ENCODE results near the gene FKBP4.
A peak's percentile ranks its signal among the peaks of the same experiment; 100 is the strongest.

The FKBP4 gene

GRCh38 chr12:2813214-2814185 is 18.7 kb downstream of the FKBP4 start:
- H3K4me3 ChIP-seq (ENCODE audit: low read depth, low read length): peak overlapping the region; percentile 86
- DNase-seq (ENCODE audit: low read depth): peak; percentile 50
- peak; percentile 89 for TF ChIP-seq CTCF (IDR thresholded peaks at IDR 0.05; ENCODE audit: control insufficient read depth, extremely low read depth, insufficient read depth)

GRCh38 chr12:2819810-2820209 is 25.0 kb downstream of the FKBP4 start:
- TF ChIP-seq CTCF (IDR thresholded peaks at IDR 0.05; ENCODE audit: control insufficient read depth, extremely low read depth, insufficient read depth): no peak
- no peak for DNase-seq (ENCODE audit: low read depth)

GRCh38 chr12:2820432-2820831 is 25.7 kb downstream of the FKBP4 start:
- TF ChIP-seq CTCF (IDR thresholded peaks at IDR 0.05; ENCODE audit: control insufficient read depth, extremely low read depth, insufficient read depth): no peak
- no peak for DNase-seq (ENCODE audit: low read depth)
- H3K4me3 ChIP-seq (ENCODE audit: low read depth, low read length): no peak overlapping the region

More at GRCh38 chr12:2819810-2820209, 25.0 kb downstream of the FKBP4 start:
- no peak overlapping the region for H3K4me3 ChIP-seq (ENCODE audit: low read depth, low read length)

- no peak for DNase-seq (ENCODE audit: low read depth)
- H3K4me3 ChIP-seq (ENCODE audit: low read depth, low read length): no peak overlapping the region
- no peak for TF ChIP-seq CTCF (IDR thresholded peaks at IDR 0.05; ENCODE audit: control insufficient read depth, extremely low read depth, insufficient read depth)
Measured at GRCh38 chr12:2823483-2823882, 28.7 kb downstream of the FKBP4 start.

GRCh38 chr12:2824541-2824940 is 29.8 kb downstream of the FKBP4 start:
- DNase-seq (ENCODE audit: low read depth): no peak
- TF ChIP-seq CTCF (IDR thresholded peaks at IDR 0.05; ENCODE audit: control insufficient read depth, extremely low read depth, insufficient read depth): no peak
- no peak overlapping the region for H3K4me3 ChIP-seq (ENCODE audit: low read depth, low read length)

- no peak overlapping the region for H3K4me3 ChIP-seq (ENCODE audit: low read depth, low read length)
- TF ChIP-seq CTCF (IDR thresholded peaks at IDR 0.05; ENCODE audit: control insufficient read depth, extremely low read depth, insufficient read depth): no peak
- DNase-seq (ENCODE audit: low read depth): no peak
Measured at GRCh38 chr12:2825132-2825531, 30.4 kb downstream of the FKBP4 start.

Measured in LNCaP clone FGC (cell line).